SH-SY5Y (cell line): ENCODE measurements around the gene TRPM5.

ENCODE experiments used
- GATA2 ChIP-seq: IDR thresholded peaks from 2 replicates; pipeline ENCODE4 v1.6.1; 2011; ENCODE audit warnings: mild to moderate bottlenecking, low read depth, low read length
- GATA3 ChIP-seq: IDR thresholded peaks from 2 replicates; pipeline ENCODE4 v1.6.1; 2011; ENCODE audit warnings: low read depth, mild to moderate bottlenecking, low read length, moderate library complexity

- TF ChIP-seq GATA2 (no peak), GATA3 (no peak)
Measured at GRCh38 chr11:2400762-2401435, 43.4 kb downstream of the TRPM5 start.
